HG03103 (cell line): ENCODE results near the gene MYBPC3.
"Not testable (repeated sequence)": the region's sequence is repeated elsewhere in the genome, so short reads cannot be mapped to it uniquely, and the experiment has no call there.

ENCODE experiments used
- ATAC-seq: cut with Tn5 transposase; IDR thresholded peaks from one replicate; pipeline ENCODE4 v1.9.1; 2021; ENCODE audit warnings: low read depth; ENCODE audit not compliant: unreplicated experiment

Gene MYBPC3

GRCh38 chr11:47327025-47327424 is 25.5 kb downstream of the MYBPC3 start:
- ATAC-seq: no peak

GRCh38 chr11:47326198-47326597 is 26.3 kb downstream of the MYBPC3 start:
- no peak for ATAC-seq

- no peak for ATAC-seq
These were observed 27.0 kb downstream of the MYBPC3 start for GRCh38 chr11:47325271-47326041.

GRCh38 chr11:47324520-47324919 is 28.0 kb downstream of the MYBPC3 start:
- ATAC-seq: no peak

- ATAC-seq: no peak
These were observed 34.3 kb downstream of the MYBPC3 start for GRCh38 chr11:47318166-47318565.

GRCh38 chr11:47317064-47317828 is 35.3 kb downstream of the MYBPC3 start:
- ATAC-seq: no peak

- not testable (repeated sequence) for ATAC-seq
These were observed 36.0 kb downstream of the MYBPC3 start for GRCh38 chr11:47316501-47316900.

- ATAC-seq: no peak
These were observed 37.5 kb downstream of the MYBPC3 start for GRCh38 chr11:47314992-47315391.

- ATAC-seq: no peak
These were observed 44.3 kb downstream of the MYBPC3 start for GRCh38 chr11:47308050-47308823.

GRCh38 chr11:47306484-47306844 is 46.0 kb downstream of the MYBPC3 start:
- no peak for ATAC-seq

GRCh38 chr11:47305734-47306483 is 46.6 kb downstream of the MYBPC3 start:
- no peak for ATAC-seq

- no peak for ATAC-seq
These were observed 49.6 kb downstream of the MYBPC3 start for GRCh38 chr11:47302853-47303252.

- ATAC-seq: no peak
These were observed 53.4 kb downstream of the MYBPC3 start for GRCh38 chr11:47299078-47299477.

- no peak for ATAC-seq
These were observed 56.5 kb downstream of the MYBPC3 start for GRCh38 chr11:47296045-47296444.

GRCh38 chr11:47295385-47295784 is 57.1 kb downstream of the MYBPC3 start:
- ATAC-seq: no peak

- ATAC-seq: no peak
These were observed 62.6 kb downstream of the MYBPC3 start for GRCh38 chr11:47289856-47290255.

- no peak for ATAC-seq
These were observed 64.4 kb downstream of the MYBPC3 start for GRCh38 chr11:47288066-47288465.

GRCh38 chr11:47285969-47286770 is 66.3 kb downstream of the MYBPC3 start:
- ATAC-seq: no peak

GRCh38 chr11:47284151-47284550 is 68.4 kb downstream of the MYBPC3 start:
- ATAC-seq: no peak

GRCh38 chr11:47282462-47282861 is 70.0 kb downstream of the MYBPC3 start:
- no peak for ATAC-seq
